GM18498 (cell line): ENCODE results near the gene SPACA4.

Source experiments
- ATAC-seq: cut with Tn5 transposase; IDR thresholded peaks from one replicate; pipeline ENCODE4 v1.9.1; 2021; ENCODE audit warnings: mild to moderate bottlenecking, moderate library complexity; ENCODE audit not compliant: unreplicated experiment

The SPACA4 gene

GRCh38 chr19:48646722-48647216, 40.2 kb downstream of the SPACA4 start:
- ATAC-seq = no peak

- no peak for ATAC-seq
Measured at GRCh38 chr19:48648134-48648533, 41.6 kb downstream of the SPACA4 start.

- ATAC-seq = no peak
Measured at GRCh38 chr19:48650974-48651682, 44.6 kb downstream of the SPACA4 start.

GRCh38 chr19:48651683-48652048, 45.1 kb downstream of the SPACA4 start:
- no peak for ATAC-seq

- no peak for ATAC-seq
Measured at GRCh38 chr19:48654299-48655059, 47.9 kb downstream of the SPACA4 start.

GRCh38 chr19:48656840-48657474, 50.4 kb downstream of the SPACA4 start:
- no peak for ATAC-seq
